OCI-LY7 (cell line): Measurements from ENCODE around the gene PLAC1. TPM values are rescaled to one million over a fixed set of nuclear protein-coding genes. Genes with fewer than 3 reads are reported as not detected.

Source experiments
- BruUV-seq: library from RNA; stranded (reverse); fragments of 400-500 nt; replicated peaks from 2 replicates; lab custom pipeline; 2021; lab: Mats Ljungman, UMichigan
- CTCF ChIA-PET: fragments of 300-600 bp; sonication (Branson Sonifier 250); formaldehyde crosslinking; loops from one replicate; lab custom pipeline; 2022; ENCODE audit warnings: antibody characterized with exemption; ENCODE audit not compliant: unreplicated experiment; lab: Charles Lee
- POLR2A ChIA-PET: fragments of 300-600 bp; sonication (Branson Sonifier 250); formaldehyde crosslinking; loops from one replicate; lab custom pipeline; 2022; ENCODE audit warnings: antibody characterized with exemption; lab: Charles Lee
- DNase-seq: peaks from one replicate; pipeline ENCODE4 v3.0.0-alpha.2; 2015; ENCODE audit warnings: low spot score
- H2AFZ ChIP-seq: fragments of 200-600 bp; sonication (generic), shearing (Covaris generic); 2 replicates; pipeline ENCODE4 v1.6.1; 2014; ENCODE audit warnings: mild to moderate bottlenecking, antibody characterized with exemption, low read length, moderate library complexity
- H3K27ac ChIP-seq: fragments of 200-600 bp; sonication (generic); 2 replicates; pipeline ENCODE4 v1.5.1; 2014; ENCODE audit warnings: mixed run types, low read depth, mild to moderate bottlenecking, moderate library complexity, low read length, inconsistent platforms; ENCODE audit not compliant: poor library complexity, severe bottlenecking
- H3K36me3 ChIP-seq: fragments of 200-600 bp; sonication (generic); 2 replicates; pipeline ENCODE4 v1.6.1; 2014; ENCODE audit warnings: mild to moderate bottlenecking, antibody characterized with exemption, low read length, moderate library complexity, mixed read lengths; ENCODE audit not compliant: insufficient read depth
- H3K4me1 ChIP-seq: fragments of 200-600 bp; sonication (generic); 2 replicates; pipeline ENCODE4 v1.5.1; 2014; ENCODE audit warnings: mild to moderate bottlenecking, low read length; ENCODE audit not compliant: insufficient read depth, poor library complexity, severe bottlenecking
- H3K4me2 ChIP-seq: fragments of 200-600 bp; sonication (generic); 2 replicates; pipeline ENCODE4 v1.6.1; 2014; ENCODE audit warnings: mild to moderate bottlenecking, low read length
- H3K4me3 ChIP-seq: fragments of 200-600 bp; sonication (generic); 2 replicates; pipeline ENCODE4 v1.5.1; 2014; ENCODE audit warnings: mild to moderate bottlenecking, low read depth, low read length; ENCODE audit not compliant: poor library complexity, severe bottlenecking
- H3K79me2 ChIP-seq: fragments of 200-600 bp; sonication (generic); 2 replicates; pipeline ENCODE4 v1.6.1; 2016; ENCODE audit warnings: low read depth, mild to moderate bottlenecking, low read length, moderate library complexity, mixed read lengths; ENCODE audit not compliant: insufficient read depth
- H3K9me2 ChIP-seq: fragments of 200-600 bp; sonication (generic); 2 replicates; pipeline ENCODE4 v1.6.1; 2016; ENCODE audit warnings: mild to moderate bottlenecking, low read length, mixed read lengths; ENCODE audit not compliant: insufficient read depth
- H3K9me3 ChIP-seq: fragments of 200-600 bp; sonication (generic); 2 replicates; pipeline ENCODE4 v1.6.1; 2014; ENCODE audit warnings: mild to moderate bottlenecking, mixed run types, low read length, mixed read lengths
- H4K20me1 ChIP-seq: fragments of 200-600 bp; sonication (generic); 2 replicates; pipeline ENCODE4 v1.6.1; 2014; ENCODE audit warnings: mild to moderate bottlenecking, antibody characterized with exemption, low read length, moderate library complexity, mixed read lengths; ENCODE audit not compliant: insufficient read depth
- EZH2phosphoT487 ChIP-seq: fragments of 200-600 bp; sonication (generic); IDR thresholded peaks from 2 replicates; pipeline ENCODE4 v1.6.1; 2018; ENCODE audit warnings: low read depth, borderline replicate concordance, mild to moderate bottlenecking, mixed run types, antibody characterized with exemption, low read length, moderate library complexity, mixed read lengths
- intact Hi-C: fragments of 100-400 bp; cut with micrococcal nuclease; formaldehyde crosslinking; loops from one replicate; pipeline ENCODE4 v1.10.0; 2022; ENCODE audit not compliant: unreplicated experiment
- total RNA-seq, 2 experiments: library from RNA; depleted of rRNA in 1 of 2; stranded (reverse); fragments of >200 nt in 1 of 2; shearing (Covaris generic) in 1 of 2; gene quantifications; 2 replicates each; pipeline ENCODE4 v1.2.3, GENCODE V29; 2014 to 2022
- TF ChIP-seq, protein P1 (sequence below): fragments of 200-600 bp; sonication (generic); conservative IDR thresholded peaks from 2 replicates; pipeline ENCODE4 v1.5.1; 2014; ENCODE audit warnings: mild to moderate bottlenecking, antibody characterized with exemption, low read length, moderate library complexity, mixed read lengths

PLAC1 gene
- total RNA-seq, 2 experiments from 2014 or later: 0.28 TPM; not detected in 1

DNA sequence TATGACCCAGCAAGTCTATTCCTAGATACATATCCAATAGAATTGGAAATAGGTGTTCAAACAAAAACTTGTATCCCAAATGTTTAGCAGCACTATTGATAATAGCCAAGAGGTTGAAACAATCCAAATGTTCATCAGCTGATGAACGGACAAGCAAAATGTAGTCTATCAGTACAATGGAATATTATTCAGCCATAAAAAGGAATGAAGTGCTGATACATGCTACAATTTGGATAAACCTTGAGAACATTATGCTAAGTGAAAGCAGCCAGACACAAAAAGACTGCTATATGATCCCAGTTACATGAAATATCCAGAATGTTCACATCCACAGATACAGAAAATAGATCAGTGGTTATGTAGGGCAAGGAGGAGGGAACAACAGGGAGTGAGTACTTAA lies 50.1 kb downstream of the PLAC1 start:
- H3K9me2 ChIP-seq: no peaks in the 10 kb centered on the region
- DNase-seq: no peak
- H4K20me1 ChIP-seq: no peaks in the 10 kb centered on the region
- TF ChIP-seq, protein P1, sequence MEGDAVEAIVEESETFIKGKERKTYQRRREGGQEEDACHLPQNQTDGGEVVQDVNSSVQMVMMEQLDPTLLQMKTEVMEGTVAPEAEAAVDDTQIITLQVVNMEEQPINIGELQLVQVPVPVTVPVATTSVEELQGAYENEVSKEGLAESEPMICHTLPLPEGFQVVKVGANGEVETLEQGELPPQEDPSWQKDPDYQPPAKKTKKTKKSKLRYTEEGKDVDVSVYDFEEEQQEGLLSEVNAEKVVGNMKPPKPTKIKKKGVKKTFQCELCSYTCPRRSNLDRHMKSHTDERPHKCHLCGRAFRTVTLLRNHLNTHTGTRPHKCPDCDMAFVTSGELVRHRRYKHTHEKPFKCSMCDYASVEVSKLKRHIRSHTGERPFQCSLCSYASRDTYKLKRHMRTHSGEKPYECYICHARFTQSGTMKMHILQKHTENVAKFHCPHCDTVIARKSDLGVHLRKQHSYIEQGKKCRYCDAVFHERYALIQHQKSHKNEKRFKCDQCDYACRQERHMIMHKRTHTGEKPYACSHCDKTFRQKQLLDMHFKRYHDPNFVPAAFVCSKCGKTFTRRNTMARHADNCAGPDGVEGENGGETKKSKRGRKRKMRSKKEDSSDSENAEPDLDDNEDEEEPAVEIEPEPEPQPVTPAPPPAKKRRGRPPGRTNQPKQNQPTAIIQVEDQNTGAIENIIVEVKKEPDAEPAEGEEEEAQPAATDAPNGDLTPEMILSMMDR: no peak
- no peak for TF ChIP-seq EZH2phosphoT487
- no TSS peak for BruUV-seq
- no peak overlapping the region for H3K27ac ChIP-seq
- H3K79me2 ChIP-seq: no peaks in the 10 kb centered on the region
- H3K9me3 ChIP-seq: no peaks in the 10 kb centered on the region
- POLR2A ChIA-PET: no interaction called here
- H3K4me2 ChIP-seq: no peak overlapping the region
- no peaks in the 10 kb centered on the region for H3K4me1 ChIP-seq
- H3K4me3 ChIP-seq: no peak overlapping the region
- CTCF ChIA-PET: no interaction called here
- H3K36me3 ChIP-seq: no peaks in the 10 kb centered on the region
- H2AFZ ChIP-seq: no peak overlapping the region
- intact Hi-C loops: no loop called here

DNA sequence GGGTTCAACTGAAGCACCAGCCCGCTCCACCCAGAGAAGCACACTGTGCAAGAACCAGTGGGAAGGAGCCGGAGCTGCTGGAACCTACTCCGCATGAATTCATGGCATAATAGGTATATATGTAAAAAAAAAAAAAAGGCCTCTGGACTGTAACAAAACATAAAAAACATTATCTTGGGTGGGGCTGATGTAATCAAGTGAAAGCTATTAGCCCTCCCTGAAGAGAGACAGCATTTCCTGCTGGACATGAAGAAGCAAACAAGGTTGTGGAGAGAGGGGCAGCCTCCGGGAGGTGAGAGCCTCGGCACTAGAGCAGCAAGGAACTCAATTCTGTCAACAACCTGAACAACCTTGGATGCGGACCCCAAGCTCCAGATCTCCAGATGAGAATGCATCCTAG lies 50.7 kb downstream of the PLAC1 start:
- no peak for DNase-seq
- Histone ChIP-seq H3K4me1 (no peaks in the 10 kb centered on the region), H4K20me1 (no peaks in the 10 kb centered on the region), H3K79me2 (no peaks in the 10 kb centered on the region), H3K4me3 (no peak overlapping the region), H3K4me2 (no peak overlapping the region), H3K9me3 (no peaks in the 10 kb centered on the region), H3K9me2 (no peaks in the 10 kb centered on the region), H2AFZ (no peak overlapping the region), H3K27ac (no peak overlapping the region), H3K36me3 (no peaks in the 10 kb centered on the region)
- CTCF ChIA-PET: no interaction called here
- BruUV-seq: no TSS peak
- TF ChIP-seq EZH2phosphoT487: no peak
- TF ChIP-seq, protein P1: no peak
- POLR2A ChIA-PET: no interaction called here
- intact Hi-C loops: no loop called here

DNA sequence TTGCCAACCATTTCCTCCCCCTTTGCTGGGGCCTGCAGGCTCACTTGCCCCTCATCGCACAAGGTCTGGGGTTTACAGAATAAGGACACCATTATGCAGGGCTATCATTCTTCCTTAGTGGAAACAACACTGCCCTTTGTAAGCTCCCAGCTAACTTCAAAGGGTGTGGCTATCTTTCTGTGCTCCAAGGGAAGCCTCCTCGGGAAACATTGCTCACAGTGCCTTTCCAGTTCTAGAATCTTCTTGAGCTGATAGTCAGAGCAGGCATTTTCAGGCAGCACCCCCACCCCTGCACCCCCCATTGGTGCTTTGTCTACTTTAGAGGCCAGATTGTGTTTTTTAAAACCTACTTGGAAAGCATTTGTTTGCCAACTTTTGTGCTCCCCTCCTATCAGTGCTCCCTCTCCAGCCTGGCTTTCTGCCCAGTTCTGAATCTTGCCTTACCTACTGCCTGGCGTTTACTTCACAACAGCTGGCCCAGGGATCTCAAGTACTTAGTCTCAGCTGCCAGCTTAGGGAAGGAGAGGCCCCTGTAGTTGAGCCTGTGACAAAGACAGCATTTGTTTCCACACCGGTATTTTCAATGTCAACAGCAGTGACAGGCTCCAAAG lies 53.5 kb downstream of the PLAC1 start:
- intact Hi-C loops: no loop called here
- no TSS peak for BruUV-seq

More for the DNA sequence above, 53.5 kb downstream of the PLAC1 start:
- no peak for DNase-seq
- Histone ChIP-seq H3K9me3 (no peaks in the 10 kb centered on the region), H3K79me2 (no peaks in the 10 kb centered on the region), H3K27ac (no peak overlapping the region), H3K4me1 (no peaks in the 10 kb centered on the region), H4K20me1 (no peaks in the 10 kb centered on the region), H3K4me2 (no peak overlapping the region), H3K4me3 (no peak overlapping the region), H3K36me3 (no peaks in the 10 kb centered on the region), H3K9me2 (no peaks in the 10 kb centered on the region), H2AFZ (no peak overlapping the region)
- TF ChIP-seq EZH2phosphoT487: no peak
- TF ChIP-seq, protein P1: no peak
- ChIA-PET POLR2A (no interaction called here), CTCF (no interaction called here)
